Effector CD8-positive, alpha-beta T cell (primary cell): Measurements from ENCODE around the gene REN.

Experiments
- DNase-seq: peaks from one replicate; lab custom pipeline; 2025; lab: John Stamatoyannopoulos, UW

Gene REN

GRCh38 chr1:204154568-204155255 lies 11.4 kb downstream of the REN start:
- DNase-seq = no peak

GRCh38 chr1:204153667-204154066 lies 12.5 kb downstream of the REN start:
- DNase-seq = no peak

GRCh38 chr1:204152310-204153044 lies 13.7 kb downstream of the REN start:
- DNase-seq = no peak

GRCh38 chr1:204151552-204152309 lies 14.4 kb downstream of the REN start, which contains the start of gene ETNK2:
Gene ETNK2, minus strand, starts transcription at chr1:204152044. Its CDS starts 192 bp downstream, at chr1:204151852.
- DNase-seq = peak; percentile 61

GRCh38 chr1:204150702-204151551 lies 15.2 kb downstream of the REN start:
- no peak for DNase-seq

- no peak for DNase-seq
Observed at GRCh38 chr1:204149635-204150565, 16.2 kb downstream of the REN start.

- DNase-seq = no peak
Observed at GRCh38 chr1:204149107-204149506, 17.0 kb downstream of the REN start.

- no peak for DNase-seq
Observed at GRCh38 chr1:204147406-204148383, 18.4 kb downstream of the REN start.

- DNase-seq = no peak
Observed at GRCh38 chr1:204146965-204147364, 19.2 kb downstream of the REN start.

GRCh38 chr1:204146309-204146708 lies 19.8 kb downstream of the REN start:
- no peak for DNase-seq

GRCh38 chr1:204145033-204145504 lies 21.1 kb downstream of the REN start:
- no peak for DNase-seq

GRCh38 chr1:204143276-204144041 lies 22.7 kb downstream of the REN start:
- DNase-seq = no peak

GRCh38 chr1:204142032-204142974 lies 23.8 kb downstream of the REN start:
- DNase-seq = no peak

- no peak for DNase-seq
Observed at GRCh38 chr1:204141131-204141530, 25.0 kb downstream of the REN start.

GRCh38 chr1:204139952-204140351 lies 26.2 kb downstream of the REN start:
- DNase-seq = no peak

GRCh38 chr1:204139088-204139487 lies 27.0 kb downstream of the REN start:
- no peak for DNase-seq

GRCh38 chr1:204136814-204137213 lies 29.3 kb downstream of the REN start:
- no peak for DNase-seq
